LHCN-M2 (cell line): ENCODE data around the gene JADE3. TPM values are rescaled to one million over a fixed set of nuclear protein-coding genes. Genes with fewer than 3 reads are reported as not detected.

Experiments used
- DNase-seq: peaks from one replicate; pipeline ENCODE4 v3.0.0-alpha.2; 2012; ENCODE audit warnings: low read depth
- polyA plus RNA-seq: library from polyadenylated mRNA; unstranded; fragments of >200 nt; gene quantifications from one replicate; pipeline ENCODE4 v1.2.1, GENCODE V29; 2012; ENCODE audit warnings: missing spikeins
- total RNA-seq: library from RNA; depleted of rRNA; stranded (reverse); fragments of >200 nt; gene quantifications from 2 replicates; pipeline ENCODE4 v1.2.3, GENCODE V29; 2014; rRNA removed

The JADE3 gene
- total RNA-seq, result 1.8 and 2.5 TPM in 2 replicates
- 2.3 TPM for polyA plus RNA-seq

DNA sequence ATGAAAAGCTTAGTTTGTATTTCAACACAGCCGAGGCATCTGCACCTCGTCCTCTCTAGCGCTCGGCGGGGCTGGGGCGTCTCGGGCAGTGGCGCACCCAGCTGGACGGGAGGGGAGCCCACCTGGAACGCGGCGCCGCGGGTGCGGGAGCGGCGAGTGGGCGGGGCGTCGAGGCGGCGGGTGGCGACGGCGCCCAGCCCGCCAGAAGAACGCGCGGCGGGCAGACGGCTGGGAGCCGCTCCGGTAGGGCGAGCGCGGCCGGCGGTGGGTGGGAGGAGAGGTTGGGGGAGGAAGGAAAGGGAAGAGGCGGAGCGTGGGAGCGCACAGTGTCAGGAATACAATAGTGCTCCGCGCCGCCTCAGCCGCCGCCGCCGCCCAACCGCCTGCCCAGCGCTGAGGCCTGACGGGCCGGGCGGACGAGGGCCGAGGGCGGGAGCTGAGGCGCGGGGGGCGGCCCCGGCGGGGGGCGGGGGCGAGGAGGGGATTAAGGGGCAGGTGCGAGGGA lies at the start of gene JADE3:
JADE3 (plus strand) TSS at position 324 of the 505 bp plus-strand sequence. CDS start 72,474 bp downstream, outside the sequence.
- DNase-seq, result peak; percentile 59

DNA sequence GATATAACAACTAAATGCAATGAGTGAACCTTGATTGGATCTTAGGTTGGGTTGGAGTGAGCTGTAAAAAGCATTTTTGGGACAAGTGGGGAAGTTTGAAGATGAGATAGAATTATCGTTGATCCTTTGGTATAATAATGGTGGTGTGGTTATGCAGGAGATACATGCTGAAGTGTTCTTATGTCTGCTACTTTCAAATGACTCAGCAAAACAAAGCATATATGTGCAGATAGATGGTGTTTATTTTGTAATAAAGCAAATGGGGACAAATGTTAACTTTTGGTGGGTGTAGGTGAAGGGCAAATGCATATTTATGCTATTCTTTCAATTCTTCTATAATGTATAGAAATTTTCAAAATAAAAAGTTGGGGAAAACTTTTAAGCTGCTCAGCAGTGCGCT lies 49.1 kb upstream of the JADE3 start:
- no peak for DNase-seq

DNA sequence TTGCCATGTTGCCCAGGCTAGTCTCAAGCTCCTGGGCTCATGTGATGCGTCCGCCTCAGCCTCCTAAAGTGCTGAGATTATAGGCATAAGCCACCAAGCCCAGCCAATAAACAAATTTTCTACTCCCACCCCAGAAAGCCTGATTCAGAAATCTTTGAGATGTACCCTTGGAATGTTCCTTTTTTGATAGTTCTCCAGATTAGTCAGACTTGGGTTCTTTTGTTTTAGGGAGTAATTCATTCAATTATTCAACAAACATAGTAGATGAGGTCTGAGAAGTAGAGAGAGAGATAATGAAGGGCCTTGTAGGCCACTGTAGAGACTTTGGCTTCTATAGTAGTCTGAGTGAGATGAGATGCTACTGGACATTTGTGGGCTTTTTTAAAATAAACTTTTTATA lies 47.6 kb upstream of the JADE3 start:
- DNase-seq, result no peak

DNA sequence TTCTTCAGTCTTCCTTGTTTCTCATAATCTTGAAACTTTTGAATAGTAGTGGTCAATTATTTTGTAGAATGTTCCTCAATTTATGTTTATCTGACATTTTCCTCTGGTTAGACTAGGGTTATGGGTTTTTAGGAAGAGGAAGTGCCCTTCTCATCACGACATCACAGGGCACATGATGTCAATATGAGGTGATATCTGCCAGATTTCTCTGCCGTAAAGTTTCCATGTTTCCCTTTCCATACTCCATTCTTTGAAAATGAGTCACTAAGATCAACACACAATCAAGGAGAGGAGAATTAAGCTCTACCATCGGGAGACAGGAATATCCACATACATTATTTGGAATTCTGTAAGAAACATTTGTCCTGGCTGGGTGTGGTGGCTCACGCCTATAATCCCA lies 46.9 kb upstream of the JADE3 start:
- peak; percentile 66 for DNase-seq

DNA sequence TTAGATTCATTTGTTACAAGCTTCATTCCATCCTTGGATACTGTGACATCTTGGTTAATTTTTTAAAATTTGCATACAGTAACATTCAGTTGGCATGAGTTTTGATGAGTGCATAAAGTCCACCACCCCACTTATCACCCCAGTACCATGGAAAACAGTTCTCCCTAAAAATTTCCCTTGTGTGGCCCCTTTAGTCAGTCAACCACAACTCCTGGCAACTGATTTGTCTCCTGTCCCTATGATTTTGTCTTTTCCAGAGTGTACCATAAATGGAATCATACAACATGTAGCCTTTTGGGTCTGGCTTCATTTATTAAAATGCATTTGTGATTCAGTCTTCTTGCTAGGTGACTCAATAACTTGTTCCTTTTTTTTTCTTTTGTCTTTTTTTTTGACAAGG lies 45.5 kb upstream of the JADE3 start:
- DNase-seq, result no peak

DNA sequence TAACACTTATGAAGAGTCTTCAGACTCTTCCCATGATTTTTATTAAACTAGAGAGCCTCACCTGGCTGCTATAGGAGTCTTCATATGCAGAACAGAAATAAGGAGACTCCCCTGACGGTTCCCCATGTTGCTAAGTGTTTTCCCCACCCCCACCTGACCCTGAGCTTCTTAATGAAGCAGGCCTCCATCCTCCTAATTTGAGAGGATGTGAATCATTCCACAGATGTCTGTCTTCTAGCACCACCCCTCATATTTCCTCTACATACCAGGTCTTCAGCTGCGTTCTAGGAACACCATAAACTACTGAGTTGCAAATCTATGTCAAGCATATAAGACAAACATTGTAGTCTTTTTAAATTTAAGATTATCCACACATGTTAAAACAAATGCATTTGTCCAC lies 38.5 kb upstream of the JADE3 start:
- DNase-seq, result no peak

DNA sequence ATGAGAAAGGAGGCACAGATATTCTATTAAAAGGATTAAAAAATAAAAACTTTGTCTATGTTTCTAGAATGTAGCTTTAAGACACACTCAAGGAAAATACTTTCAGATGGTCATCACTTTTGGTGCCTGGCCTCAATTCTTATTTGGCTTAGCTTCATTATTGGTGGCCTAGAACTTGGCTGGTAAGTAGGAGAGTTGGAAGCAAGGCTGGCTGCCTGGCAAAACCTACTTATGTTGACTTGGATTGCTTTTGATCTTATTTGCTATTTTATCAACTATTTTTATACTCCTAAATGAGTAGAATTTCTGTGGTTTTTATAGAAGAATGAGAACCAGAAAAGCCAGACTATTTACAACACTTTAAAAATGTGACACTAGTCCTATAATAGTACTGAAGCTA lies 35.3 kb upstream of the JADE3 start:
- no peak for DNase-seq

DNA sequence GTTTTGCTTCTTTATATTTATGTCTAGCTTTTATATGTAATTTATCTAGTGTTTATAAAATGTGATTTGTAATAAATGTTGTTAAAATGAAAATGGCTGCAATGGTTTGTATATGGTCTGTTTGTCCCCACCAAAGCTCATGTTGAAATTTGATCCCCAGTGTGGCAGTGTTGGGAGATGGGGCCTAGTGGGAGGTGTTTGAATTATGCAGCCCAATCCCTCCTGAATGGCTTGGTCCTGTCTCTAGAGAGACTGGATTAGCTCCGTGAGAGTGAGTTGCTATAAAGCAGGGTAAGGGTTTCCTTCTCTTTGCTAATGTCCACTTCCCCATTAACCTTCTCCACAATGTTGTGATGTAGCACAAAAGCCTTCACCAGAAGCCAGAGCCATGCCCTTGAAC lies 30.0 kb upstream of the JADE3 start:
- DNase-seq, result no peak

DNA sequence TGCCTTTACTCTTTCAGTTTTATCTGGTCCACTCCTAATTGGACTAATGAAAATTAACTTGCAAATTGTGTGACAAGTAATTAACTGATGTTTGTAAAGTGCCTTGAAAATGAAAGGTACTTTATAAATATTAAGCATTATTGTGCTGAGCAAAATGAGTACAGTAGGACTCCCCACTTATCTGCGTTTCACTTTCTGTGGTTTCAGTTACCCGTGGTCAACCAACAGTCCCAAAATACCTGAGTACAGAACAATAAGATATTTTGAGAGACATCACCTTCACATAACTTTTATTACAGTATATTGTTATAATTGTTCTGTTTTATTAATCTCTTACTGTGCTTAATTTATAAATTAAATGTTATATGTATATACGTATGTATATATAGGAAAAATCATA lies 27.4 kb upstream of the JADE3 start:
- DNase-seq, result no peak

DNA sequence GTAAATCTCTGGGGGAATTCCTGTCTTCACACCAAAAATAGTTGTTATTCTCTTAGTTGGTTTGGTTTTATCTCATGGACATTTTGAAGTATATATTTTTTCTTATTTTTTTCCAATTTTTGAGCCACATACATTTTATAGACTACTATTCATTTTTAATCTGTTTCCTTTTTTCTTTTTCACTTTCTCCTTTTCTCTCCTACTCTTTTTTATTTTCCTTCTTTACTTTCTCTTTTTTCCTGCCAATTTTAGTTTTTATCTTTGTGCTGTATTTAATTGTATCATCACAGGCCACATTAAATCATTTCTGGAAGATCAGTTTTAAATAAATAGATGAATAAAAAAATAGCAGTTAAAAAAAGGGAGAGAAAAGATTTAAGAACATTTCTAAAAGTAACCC lies 14.0 kb upstream of the JADE3 start:
- DNase-seq, result no peak

DNA sequence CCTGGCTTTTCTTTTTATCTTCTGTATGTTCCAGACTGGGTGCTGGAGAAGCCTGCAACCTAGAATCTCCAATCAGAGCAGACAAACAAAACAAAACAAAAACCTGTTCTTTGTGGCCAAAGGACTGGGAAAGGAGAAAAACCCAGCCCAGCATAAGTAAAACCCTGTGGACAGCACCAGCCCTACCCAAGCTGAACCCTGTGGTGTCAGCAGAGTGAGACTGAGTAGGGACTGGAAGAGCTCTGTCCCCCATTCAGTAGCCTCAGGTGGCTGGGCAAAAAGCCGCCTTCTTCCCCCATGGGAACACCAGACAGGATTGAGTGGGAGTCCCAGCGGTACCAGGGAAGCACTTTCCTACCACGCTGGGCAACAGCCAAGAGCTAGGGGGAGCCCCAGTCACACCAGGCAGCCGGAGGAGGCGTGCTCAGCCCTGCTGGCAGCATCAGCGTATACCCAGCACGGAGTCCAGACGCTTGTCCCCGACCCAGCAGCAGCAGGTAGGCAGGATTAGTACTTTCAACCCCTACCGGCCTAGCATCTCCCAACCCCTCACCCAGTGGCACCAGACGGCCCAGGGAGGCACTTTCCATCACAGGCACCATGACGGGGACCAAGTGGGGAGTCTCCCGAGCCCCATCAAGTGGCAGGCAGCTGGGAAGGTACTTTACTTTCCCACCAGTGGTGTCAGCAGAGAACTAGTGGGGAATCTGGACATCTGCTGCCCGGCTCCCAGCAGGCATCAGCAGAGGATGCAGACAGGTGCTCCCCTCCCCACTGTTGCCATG lies 8.6 kb upstream of the JADE3 start:
- peak; percentile 64 for DNase-seq

DNA sequence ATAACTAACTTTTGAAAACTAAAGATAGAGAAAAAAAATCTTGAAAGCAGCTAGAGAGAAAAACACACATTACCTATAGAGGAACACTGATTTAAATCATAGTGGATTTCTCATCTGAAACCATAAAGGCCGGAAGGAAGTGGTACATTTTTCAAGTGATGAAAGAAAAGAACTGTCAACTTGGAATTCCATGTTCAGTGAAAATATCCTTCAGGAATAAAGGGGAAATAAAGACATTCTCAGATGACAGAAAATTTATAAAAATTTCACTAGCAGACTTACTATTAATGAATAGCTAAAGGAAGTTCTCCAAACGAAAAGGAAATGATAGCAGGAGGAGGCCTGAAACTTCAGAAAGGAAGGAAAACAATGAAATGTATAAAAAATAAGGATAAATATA lies 7.6 kb upstream of the JADE3 start:
- DNase-seq, result no peak

DNA sequence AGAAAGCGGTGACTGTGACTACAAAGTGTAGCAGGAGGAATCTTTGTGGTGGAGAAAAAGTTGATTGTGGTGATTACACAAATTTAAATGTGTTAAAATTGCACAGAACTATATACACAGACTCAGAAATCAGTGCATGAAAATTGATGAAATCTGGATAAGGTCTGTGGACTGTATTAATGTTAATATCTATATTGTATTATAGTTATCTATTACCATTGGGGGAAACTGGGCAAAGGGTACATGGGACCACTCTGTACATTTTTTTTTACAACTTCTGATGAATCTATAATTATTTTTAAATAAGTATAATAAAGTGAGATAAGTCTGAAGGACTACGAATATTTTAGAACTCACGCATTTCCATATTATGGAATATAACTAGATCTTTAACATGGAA lies 1.8 kb upstream of the JADE3 start:
- no peak for DNase-seq

DNA sequence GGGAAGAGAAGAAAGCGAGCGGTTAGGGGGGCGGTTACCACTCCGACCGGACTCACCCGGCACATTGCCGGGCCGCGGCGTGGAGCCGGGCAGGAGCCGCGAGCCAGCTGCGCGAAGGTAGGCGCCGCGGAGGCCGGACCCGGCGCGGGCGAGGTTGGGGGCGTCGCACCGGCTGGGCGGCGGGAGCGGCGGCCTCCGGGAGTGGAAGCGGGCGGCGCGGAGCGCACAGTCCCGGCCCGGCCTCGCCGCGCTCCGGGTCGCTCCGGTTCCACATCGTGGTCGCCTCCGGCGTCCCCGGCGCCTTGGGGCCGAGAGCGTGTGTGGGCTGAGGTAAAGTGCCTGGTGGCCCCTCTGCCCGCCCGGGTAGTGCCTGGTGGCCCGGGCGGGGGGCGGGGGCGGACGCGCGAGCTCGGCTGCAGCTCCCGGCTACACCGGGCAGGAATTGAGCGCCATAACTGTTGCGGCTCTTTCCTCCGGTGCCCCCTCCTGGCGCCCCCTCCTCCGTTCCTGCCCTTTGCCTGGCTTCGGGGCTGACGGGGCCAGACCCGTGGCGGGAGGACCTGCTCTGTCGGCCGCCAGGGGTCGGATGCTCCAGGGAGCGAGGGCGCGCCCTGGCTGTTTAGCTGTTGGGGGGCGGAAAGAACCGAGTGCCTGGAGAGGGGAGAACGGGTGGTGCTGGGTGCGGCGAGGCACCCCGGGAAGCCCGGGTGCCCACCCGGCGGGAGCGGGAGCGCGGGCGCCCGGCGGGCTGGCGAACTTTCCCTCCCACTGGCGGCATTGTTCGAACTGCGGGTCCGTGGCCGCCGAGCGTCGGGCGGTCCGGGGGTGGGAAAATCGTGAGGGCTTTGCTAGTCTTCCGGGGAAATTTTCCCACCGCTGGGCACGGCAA lies 626 bp downstream of the JADE3 start:
- DNase-seq, result peak; percentile 25

DNA sequence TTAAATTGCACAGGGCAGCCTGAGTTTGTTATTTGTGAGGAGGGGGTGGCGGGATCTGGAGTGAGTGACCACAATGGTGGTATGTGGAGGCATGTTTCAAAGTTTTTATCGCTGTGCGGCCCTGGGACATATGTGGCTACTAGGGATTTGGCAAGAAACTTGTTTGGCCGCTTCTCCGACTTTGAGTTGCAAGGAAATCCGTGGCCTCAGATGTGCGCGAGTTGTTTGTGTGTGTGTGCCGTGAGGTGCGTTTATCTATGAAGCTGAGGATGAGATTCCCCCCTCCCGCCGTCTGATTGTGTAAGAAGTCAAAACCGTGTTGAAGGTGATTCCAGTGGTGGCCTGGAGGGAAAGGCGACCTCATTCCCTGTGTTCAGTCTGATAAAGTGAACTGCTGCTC lies 1.4 kb downstream of the JADE3 start:
- no peak for DNase-seq

DNA sequence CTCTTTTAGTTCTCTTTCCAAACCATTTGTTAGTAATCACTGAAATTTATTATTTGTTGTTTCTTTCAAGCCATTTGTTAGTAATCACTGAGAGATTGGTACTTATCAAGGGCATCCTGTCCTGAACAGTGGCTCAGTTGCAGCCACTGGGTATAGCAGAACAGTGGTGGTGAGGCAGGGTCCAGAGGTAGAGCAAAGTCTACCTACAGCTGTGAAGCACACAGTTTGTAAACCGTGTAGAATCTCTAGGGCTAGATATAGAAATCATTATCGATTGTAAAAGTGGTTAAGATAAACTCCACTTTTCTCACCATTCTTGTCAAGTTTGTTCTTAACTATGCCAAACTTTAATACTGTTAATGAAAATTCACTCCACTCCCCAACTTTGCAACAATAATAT lies 4.1 kb downstream of the JADE3 start:
- DNase-seq, result no peak

DNA sequence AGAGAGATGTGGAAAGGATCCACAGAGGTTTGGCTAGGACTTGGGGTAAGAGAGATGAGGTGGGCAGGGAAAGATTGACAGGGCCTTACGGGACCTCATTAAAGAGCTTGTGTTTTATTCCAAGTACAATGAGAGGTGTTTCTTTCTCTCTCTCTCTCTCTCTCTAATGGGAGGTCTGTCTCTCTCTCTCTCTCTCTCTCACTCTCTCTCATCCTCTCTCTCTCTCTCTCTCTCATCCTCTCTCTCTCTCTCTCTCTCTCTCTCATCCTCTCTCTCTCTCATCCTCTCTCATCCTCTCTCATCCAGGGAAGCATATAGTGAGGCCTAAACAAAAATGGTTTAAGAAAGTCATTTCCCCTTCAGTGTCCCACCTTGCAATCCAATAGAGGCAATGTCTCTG lies 5.4 kb downstream of the JADE3 start:
- DNase-seq, result no peak

DNA sequence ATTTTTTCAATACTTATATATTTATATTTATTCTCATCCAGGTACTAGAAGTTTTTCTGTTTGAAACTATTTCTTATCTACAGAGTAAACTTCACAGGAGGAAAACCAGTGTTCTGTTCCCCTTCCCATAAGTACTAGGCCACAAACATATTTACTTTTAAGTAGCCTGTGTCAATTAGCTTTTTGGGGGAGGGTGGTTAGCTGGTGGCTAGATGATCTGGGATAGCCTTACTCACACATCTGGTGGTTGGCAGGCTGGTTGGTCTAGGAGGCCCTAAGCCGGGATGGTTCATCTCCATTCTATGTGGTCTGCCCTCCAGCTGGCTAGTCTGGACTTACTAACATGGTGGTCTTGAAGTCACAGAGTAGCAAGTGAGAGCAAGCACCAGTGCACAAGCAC lies 6.2 kb downstream of the JADE3 start:
- DNase-seq, result no peak

DNA sequence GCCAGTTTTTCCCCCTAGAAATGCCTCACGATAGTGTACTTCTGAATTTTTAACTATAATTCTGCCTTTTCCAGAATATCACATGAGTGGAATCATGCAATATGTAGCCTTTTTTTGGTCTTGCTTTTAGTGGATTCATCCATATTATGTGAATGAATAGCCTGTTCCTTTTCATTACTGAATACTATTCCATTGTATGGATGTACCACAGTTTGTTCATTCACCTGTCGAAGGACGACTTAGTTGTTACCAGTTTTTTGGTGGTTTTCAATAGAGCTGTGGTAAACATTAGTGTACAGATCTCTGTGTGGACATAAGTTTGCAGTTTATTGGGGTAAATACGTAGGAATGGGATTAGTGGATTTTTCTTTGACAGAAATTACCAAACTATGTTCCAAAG lies 8.0 kb downstream of the JADE3 start:
- no peak for DNase-seq

DNA sequence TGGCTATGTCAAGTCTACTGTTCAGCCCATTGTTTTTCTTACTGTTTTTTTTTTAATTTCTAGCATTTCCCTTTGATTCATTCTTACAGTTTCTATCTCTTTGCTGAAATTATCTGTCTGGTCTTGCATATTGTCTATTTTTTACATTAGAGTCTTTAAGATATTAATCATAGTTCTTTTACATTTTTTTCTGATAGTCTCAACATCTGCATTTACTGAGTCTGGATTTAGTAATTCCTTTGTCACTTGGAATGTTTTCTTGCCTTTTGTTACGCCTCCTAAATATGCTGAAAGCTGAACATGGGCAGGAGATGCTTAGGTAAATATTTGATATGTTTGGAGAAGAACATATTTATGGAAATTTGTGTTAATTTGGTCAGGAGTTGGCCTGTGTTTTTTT lies 10.4 kb downstream of the JADE3 start:
- DNase-seq, result no peak

DNA sequence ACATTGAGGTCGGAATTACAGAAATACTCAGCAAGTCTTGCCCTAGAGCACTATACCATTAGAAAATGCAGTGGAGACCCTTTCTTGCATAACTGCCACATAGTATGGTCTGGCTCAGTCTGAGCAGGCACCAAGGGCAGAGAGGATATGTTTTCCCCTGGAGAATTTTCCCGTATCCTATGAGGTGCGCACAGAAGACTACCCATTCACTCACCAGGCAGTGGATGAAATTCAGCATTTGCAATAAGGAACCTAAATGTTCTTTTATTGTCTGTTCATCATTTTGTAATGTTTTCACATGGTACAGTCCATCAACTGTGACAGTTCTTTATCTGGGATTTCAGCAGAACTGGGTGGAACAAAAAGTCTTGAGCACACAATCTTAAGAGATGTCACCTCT lies 15.5 kb downstream of the JADE3 start:
- no peak for DNase-seq

DNA sequence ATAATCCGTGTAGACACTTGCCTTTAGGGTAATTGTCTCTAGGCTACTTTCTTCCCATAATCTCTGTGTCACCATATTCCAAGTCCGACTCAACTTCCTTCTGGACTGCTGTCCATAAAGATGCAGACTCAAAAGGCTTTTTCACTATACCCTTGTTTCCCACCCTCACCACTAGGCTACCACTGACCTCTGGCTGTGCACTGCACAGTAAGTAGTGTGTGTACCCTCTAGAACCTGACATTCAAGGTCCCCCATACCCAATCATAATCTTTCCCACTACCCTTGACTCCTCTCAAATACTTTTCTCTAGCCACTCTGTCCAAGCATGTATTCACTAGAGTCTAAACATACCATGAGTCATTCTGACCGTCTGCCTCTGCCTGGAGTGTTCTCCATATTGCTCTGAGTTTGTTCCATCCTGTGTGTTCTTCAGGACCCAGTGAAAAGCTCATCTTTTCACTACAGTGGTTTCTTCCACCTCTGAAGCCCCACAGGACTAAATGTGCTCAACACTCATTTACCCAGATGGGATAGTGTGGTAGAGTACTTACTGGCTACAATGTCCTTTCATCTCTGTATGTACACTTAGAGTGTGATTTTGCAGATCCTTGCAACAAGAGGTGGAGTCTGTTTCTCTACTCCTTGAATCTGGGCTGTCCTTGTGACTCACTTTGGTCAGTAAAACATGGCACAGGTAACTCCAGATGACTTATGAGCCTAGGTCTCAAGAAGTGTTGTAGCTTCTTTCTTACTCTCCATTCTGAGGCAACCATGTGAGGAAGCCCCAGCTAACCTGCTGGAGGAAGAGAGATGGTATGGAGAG lies 17.4 kb downstream of the JADE3 start:
- DNase-seq, result peak; percentile 26
